GM19238 (cell line): ENCODE data around the gene METTL24.
"Not testable (repeated sequence)": the region's sequence is repeated elsewhere in the genome, so short reads cannot be mapped to it uniquely, and the experiment has no call there.

Experiments used
- DNase-seq: peaks from one replicate; pipeline ENCODE4 v3.0.0; 2011; ENCODE audit warnings: low spot score; ENCODE audit not compliant: insufficient read length

METTL24 gene

DNA sequence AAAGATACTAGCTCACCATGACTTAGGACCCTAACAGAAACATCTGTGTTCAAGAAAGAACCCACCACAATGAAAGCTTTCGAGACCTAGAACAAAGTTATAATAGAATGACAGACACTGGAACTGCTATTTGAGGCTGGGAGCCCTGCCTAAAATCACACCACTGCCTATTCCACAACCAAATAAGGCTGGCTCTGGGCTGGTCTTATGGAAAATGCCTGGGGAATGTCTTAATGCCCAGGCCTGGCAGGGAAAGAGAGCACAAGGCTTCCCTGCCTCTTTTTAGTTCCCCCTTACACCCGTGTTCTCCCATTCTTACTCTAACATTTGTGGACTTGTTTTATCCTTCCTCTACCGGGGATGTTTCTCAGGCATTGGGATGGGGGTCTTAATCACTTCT, 5.6 kb upstream of the METTL24 start:
- no peak for DNase-seq

DNA sequence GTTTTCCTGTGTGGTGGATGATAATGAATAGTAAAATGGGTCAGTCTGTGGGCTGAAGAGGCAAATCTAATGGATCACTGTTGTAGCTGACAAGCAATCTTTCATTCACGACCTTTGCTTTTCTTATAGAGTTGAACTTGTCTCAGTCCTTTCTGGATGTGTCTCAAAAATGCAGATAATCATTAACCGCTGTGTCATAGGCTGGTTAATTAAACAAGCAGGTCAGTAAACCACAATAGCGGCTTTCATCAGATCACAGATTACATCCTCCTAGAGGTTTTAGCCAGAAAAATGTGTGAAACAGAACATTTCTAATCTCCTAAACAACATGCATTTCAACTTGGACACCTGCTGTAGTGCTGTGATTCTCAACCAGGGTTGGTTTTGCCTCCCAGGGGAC, 2.5 kb upstream of the METTL24 start:
- no peak for DNase-seq

DNA sequence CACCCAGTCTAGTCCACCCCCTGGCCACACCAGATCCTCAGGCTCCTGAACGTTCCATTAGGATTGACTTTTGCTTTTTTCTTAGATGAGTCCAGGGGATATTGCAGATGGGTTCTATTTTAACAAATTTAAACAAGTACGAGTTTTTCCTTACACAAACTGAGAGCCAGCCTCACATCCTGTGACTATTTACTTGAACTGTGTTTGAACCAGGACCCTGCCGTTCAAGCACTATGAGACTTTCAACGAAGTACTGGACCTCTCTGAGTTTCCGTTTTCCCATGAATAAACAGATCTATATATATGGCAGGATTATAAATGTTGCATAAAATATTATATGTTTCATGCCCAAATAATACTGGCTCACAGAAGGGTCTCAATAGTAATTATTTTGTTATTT, 1.4 kb upstream of the METTL24 start:
- no peak for DNase-seq

DNA sequence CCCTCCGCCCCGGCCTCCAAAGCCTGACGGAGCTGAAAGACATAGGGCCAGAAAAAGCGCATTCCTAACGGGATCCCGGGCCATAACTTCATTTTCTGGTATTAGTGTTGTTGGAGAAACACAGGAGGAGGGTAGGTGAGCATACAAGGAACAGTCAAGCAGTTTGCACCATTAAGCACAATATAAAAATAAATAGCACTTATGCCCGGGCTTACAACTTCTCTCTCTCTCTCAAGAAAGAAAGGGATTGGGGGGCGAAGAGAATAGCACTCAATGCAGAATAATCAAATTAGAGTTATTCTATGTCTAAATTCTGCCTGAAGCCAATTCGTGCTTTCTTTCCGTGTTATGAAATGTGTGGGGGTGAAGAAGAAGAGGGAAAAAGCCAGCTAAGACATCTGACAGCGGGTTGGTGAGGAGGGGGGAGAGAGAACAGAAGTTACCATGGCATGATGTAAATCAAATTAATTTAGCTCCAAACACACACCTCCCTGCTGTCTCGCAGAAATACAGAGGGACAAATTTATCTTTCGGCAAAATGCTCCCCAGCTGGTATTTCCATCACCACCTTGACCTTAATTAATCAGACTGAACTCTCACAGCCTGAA, 508 bp upstream of the METTL24 start:
- DNase-seq = no peak

DNA sequence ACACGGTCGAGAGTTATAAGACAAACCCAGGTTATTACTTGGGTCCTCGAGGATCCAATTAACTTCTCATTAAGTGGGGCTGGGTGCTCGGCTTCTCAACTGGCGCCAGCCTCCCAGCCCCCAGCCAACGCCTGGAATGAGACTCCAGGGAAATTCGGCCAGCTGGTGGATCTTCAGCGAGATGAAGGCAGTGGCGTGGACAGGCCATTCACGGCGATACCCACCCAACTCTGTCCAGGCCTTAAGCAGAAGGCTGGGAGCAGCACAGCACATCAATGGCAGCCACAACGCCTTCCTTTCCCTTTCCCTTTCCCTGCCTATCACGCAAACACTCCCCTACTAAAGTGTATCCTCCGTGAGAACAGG, 868 bp downstream of the METTL24 start:
- DNase-seq = no peak

DNA sequence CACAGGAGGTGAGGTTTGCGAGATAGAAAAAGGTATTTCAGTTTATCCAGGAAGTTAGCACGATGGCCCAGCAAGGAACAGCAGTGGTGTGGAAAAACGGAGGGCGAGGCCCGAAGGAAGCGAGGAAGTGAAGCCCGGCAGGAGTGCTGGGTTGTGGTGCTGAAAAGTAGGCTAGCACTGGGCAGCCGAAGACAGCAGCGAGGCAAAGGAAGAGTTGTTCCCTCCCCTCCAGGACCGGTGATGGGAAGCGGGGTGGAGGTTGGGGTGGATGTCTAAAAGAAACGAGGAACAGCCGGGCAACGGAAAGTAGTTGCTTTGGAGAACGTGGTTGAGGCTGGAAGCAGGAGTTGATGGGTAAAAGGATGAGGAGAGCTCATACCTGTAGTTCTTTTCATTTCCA, 1.4 kb downstream of the METTL24 start:
- no peak for DNase-seq

DNA sequence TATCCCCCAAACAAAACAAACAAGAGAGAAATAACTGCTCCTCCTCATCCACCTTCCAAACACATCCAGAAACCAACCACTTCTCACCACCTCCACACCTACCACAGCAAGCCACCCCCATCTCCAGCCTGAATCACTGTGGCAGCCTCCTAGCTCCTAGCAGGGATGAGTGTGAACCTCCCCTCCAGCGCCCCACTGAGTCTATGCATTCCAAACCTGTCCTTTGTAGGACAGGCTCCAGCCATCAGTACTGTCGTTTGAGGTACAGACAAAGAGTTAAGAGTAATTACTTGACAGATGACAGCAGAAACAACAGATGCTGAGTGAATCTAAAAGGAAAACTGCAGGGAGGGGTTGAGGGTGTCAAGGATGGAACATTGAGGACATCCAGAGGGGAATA, 2.4 kb downstream of the METTL24 start:
- no peak for DNase-seq

DNA sequence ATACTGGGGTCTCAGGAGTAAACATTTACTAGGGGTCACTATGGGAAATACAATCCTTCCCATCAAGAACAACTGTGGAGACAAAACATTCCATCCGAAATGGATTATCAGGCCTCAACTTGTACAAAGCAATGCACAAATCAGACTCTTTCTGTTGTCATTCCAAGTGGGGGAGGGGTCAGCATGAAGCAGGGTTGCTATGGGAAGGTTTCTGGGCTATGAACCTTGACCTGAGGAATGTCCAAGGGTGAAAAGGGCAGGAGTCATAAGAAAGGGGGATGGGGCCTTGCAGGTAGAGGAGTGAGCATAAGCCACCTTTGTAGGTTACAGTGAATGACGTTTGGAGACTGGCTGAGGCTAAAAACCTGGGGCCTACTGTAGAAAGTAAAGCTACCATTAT, 3.1 kb downstream of the METTL24 start:
- no peak for DNase-seq

DNA sequence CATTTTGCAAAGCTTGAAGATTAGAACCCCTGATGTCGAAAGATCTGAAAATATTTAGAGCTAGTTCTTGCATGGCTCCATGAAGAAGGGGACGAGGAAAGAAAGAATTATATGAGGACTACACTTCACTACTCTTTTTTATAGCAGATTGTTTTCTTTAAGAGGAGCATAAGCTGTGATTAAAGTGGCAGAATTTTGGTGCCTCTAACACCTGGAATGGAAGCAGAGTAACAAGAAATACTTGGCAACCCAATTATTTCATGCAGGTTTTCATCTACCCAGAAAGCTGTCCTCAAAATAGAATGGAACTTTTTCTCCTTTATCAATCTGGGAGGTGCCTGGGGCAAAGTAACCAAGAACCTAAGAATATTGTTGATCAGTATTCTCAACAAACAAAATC, 4.0 kb downstream of the METTL24 start:
- no peak for DNase-seq

DNA sequence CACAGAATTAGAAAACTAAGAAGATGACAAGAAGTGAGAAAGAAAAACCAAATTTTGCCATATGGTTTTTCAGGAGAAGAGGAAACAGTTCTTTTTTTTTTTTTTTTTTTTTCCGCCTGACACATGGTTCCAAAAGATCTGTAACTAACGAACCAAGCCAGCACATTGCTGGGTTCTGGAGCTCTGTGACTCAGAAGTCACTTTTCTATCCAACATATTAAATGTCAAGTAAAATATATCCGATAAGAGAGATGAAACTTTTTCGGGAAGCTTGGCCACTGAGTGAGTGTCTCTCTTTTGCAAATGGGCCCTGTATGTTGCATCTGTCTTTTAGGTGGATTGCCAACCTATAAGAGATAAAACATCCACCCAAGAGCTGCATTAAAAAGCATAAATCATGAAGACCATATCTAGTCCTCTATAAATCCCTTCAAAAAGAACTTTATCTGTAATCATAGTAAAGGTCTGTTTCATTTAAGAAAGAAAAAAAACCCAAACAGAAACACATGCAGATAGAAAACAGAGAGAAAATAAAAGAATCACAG, 4.6 kb downstream of the METTL24 start:
- no peak for DNase-seq

DNA sequence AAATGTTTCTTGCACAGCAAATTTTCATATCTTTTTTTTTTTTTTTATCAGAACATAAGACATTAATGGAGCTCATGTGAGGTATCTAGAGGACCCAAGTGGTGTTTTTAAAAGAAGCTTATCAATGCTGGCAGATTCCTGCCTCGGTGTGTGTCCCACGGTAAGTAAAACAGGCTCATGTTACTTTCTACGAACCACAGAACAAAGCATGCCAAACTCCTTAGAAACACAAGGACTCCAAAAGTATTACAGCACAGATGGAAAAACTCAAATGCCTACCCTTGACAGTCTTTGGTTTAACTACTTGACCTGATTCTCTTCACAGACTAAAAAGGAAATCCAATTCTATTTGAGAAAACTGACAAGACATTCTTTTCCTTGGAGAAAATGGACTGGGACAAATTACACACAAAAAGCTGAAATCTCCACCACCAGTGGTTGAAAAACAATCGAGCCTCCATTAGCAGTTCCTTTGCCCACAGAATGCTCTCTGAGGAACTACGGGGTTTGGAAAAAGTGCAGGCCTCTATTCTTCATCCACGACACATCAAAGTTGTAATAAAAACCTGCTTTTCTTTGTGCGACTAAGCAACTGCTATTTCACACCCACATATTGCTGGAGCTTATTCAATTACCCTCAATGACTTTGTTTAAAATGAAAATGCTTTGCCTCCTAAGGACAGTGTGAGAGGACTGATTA, 5.4 kb downstream of the METTL24 start:
- no peak for DNase-seq

DNA sequence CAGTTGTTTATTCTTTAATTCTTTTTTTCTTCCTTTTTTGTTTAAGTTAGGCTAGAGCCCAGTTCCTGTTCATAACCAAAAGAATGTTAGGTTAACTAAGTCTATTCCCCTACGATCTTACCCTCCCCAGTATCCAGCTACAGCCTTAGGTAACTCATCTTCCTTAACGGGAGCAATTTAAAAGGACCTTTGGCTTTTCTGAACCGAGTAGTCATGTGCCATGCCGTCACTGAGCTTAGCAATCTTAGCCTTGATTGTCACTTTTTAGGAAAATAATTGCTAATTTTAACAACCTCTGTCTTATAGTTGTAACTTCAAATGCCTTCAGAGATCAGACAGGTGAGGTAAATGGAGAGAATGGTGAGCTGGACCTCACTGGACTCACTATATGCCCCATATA, 6.2 kb downstream of the METTL24 start:
- no peak for DNase-seq

DNA sequence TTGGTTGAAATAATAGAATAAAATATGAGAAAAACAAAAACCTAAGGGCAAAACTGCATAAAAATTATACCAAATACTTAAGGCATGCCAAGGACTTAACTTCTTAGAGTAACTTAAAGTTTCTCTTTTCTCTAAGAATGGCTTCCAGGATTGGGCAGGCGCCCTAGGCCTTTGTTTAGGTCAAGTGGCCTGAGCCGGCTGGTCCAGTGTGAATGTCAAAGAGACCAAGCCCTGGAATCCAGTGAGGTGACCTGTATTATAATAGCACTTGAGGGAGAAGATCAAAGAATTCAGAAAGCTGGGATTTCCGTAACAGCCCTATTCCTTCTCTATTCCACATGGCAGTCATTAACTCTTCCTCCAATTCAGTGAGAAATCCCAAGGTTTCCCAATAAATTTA, 6.6 kb downstream of the METTL24 start:
- DNase-seq = no peak

DNA sequence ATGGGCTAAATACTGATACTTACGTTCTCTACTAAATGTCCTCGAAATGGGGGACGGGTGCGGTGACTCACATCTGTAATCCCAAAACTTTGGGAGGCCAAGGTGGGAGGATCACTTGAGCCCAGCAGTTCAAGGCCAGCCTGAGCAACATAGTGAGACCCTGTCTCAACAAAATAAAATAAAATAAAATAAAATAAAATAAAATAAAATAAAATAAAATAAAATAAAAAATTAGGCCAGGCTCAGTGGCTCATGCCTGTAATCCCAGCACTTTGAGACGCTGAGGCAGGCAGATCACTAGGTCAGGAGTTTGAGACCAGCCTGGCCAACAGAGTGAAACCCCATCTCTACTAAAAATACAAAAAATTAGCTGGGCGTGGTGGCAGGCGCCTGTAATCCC, 7.6 kb downstream of the METTL24 start:
- DNase-seq = not testable (repeated sequence)

DNA sequence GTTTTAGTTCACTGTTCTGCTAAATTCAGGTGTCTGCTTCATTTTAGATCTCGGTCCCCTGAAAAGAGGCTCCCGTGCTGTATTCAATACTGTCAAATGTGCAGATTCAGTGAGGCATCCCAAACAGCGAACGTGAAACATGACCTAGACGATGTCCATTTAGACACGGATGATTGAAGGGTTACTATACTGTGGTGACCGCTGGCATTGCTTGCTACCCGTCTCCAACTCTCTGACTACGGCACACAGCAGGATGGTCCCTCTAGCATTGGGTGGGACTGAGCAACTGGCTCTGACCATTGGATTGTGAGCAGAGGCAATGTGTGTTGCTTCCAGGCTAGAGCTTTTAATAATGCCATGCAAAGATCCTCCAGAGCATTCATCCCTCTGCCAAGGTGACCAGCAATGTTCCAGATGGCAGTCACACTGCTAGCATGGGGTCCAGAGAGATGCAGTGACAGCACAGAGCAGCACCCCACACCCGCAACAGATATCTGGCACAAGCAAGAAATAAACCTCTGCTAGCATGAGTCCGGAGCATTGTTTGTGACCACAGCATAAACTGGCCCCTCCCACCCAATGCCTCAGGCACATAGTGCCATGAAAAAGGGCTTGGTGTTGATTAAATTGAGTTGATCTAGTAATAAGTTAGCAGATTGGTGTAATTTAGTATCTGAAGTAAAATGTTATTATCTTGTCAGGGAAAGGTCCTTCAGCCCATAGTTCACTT, 9.0 kb downstream of the METTL24 start:
- DNase-seq = no peak

DNA sequence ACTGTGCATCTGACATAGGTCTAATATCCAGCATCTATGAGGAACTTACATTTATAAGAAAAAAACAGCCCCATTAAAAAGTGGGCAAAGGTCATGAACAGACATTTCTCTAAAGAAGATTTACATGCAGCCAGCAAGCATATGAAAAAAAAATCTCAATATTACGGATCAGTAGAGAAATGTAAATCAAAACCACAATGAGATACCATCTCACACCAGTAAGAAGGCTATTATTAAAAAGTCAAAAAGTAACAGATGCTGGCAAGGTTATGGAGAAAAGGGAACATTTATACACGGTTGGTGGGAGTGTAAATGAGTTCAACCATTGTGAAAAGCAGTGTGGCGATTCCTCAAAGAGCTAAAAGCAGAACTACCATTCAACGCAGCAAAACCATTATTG, 13.1 kb downstream of the METTL24 start:
- no peak for DNase-seq

DNA sequence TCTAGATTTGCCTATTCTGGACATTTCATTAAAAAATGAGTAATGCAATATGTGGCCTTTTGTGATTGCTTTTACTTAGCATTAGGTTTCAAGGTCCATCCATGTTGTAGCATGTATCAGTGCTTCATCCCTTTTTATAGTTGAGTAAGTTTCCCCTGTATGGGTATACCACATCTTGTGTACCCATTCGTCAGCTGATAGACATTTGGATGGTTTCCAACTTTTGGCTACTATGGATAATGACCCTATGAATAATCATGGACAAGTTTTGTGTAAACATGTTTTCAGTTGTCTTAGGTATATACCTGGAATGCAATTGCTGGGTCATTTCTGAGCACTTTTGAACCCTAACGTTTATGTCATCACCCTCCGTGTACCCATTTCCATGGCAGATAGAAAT, 15.4 kb downstream of the METTL24 start:
- no peak for DNase-seq

DNA sequence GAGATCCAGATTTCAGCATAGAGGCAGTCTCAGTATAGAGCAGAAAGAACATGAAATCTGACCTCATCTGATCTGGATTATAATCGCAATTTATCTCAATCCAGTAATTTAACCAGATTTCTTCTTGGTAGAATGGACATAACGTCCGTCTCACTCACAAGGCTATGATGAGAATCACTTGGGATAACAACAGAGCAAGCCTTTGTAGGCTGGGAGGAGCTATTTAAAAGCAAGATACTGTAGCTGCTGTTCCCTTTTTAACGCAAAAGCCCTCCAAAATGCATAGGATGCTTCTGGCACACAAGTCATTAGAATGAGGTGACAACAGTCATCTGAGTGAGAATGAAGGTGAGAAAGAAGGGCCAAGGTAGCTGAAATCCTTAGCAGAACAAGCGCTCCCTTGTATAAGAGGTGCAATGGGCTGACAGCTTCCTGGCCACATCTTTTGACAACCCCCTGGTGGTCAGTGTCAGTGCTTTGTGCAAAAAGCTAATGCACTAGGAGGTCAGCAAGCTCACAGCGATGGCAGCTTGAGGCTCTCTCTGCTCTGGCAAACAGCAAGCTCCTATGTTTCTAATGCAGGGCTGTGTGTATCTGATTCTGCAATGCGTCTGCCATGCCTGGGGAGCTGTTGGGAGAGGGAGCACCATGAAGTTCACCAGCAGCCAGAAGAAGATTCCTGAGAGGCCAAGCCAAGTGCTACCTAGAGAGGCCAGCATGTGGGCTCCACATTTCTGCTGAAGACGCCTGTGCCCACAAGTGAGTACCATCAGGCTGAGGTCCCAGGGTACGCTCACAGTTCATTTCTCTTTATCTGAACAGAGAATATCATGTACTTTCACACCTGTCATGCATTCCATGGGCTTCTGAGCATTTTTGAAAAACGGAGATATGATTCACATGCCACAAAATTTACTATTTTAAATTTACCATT, 16.2 kb downstream of the METTL24 start:
- DNase-seq = no peak

DNA sequence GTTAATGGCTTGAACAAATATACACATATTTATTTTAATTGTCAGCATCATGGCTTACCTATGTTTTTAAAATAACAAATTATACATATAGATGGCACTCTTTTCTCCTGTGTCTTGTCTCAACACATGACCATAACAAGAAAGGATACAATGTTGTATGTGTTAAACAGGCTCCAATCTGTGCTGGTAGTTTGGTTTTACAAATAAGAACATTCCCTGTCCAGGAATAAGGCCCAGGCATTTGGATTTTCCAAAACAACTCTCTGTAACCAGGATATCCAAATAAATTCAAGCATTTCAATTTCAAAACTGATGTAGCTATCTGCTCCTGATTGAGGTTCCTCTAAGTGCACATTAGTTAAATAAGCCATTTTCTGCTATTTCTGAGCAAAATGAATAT, 17.1 kb downstream of the METTL24 start:
- no peak for DNase-seq

DNA sequence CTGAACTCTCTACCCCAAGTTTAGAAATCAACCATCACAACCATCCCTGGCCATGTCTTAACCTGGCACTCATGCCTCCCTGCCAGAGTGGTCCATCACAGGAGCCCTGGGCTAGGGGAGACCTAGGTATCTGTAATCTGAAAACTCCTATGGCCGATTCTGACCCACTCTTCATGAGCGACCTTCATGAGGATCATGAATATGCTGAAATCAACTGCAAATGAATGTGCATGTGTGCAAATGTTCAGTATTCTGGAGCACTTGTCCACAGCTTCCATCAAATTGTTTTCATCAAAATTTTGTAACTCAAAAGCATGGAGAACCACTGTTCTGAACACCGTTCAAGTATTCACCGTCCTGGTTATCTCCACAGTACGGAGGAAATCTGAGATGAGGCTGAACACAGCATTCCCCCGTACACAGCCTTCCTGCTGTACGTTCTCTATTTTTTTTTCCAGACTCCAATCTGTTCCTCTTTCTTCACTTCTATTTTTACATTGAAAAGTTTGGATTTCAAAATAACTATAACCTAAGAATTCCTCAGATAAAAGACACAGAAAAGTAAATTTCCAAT, 17.7 kb downstream of the METTL24 start:
- no peak for DNase-seq

DNA sequence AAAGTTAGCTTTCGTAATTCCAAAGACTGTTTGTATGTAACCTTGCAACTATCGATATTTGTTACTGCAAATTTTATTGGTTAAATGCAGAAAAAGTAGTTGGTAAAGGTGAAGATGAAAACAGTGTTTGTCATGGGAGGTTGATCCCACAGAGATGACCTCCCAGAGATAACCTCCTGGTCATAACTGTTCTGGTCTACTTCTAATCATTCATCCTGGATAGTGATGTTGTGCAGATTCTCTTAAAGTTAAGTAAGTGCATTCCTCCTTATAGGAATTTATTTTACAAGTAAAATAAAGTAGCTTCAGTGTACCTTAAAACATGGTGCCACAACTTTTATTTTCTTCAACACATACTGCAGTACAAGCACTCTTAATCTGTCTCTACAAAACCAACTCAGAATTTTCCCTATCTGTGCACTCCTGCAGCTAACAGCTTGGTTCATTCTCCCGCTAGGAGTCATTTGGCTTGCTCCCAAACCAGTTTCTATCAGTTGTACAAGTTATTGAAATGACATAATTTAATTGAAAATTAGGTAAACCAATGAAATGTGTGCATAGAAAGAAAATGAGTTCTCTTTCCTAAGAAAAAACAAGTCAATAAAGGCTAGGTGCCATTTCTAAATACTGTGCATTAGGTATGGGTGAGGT, 19.2 kb downstream of the METTL24 start:
- DNase-seq = no peak
